Glutamatergic neuron (in vitro differentiated cells): ENCODE measurements around the gene SIX5. TPM values are rescaled to one million over a fixed set of nuclear protein-coding genes. Genes with fewer than 3 reads are reported as not detected.

ENCODE experiments used
- DNase-seq: peaks from one replicate; pipeline ENCODE4 v3.0.0; 2022
- H3K27ac Mint-ChIP-seq: one replicate; pipeline ENCODE4 v1.8.0; 2020; ENCODE audit warnings: mild to moderate bottlenecking, mixed read lengths, inconsistent platforms; ENCODE audit not compliant: unreplicated experiment
- H3K27me3 Mint-ChIP-seq: one replicate; pipeline ENCODE4 v1.8.0; 2020; ENCODE audit warnings: mild to moderate bottlenecking, moderate library complexity, mixed read lengths, inconsistent platforms; ENCODE audit not compliant: unreplicated experiment
- H3K36me3 Mint-ChIP-seq: one replicate; pipeline ENCODE4 v1.8.0; 2020; ENCODE audit warnings: mild to moderate bottlenecking, mixed read lengths, inconsistent platforms; ENCODE audit not compliant: unreplicated experiment
- H3K4me1 Mint-ChIP-seq: one replicate; pipeline ENCODE4 v1.8.0; 2020; ENCODE audit warnings: mild to moderate bottlenecking, low read depth, mixed read lengths, inconsistent platforms; ENCODE audit not compliant: unreplicated experiment
- H3K4me3 Mint-ChIP-seq: one replicate; pipeline ENCODE4 v1.8.0; 2020; ENCODE audit warnings: mild to moderate bottlenecking, mixed read lengths, inconsistent platforms; ENCODE audit not compliant: unreplicated experiment
- H3K9me3 Mint-ChIP-seq: one replicate; pipeline ENCODE4 v1.8.0; 2020; ENCODE audit warnings: mild to moderate bottlenecking, moderate library complexity, mixed read lengths, inconsistent platforms; ENCODE audit not compliant: unreplicated experiment
- total RNA-seq: library from RNA; stranded (reverse); fragmentation: NEBNext Ultra II Directional; extraction: Animal tissue kit (Norgen Biotek cat#: 25700); gene quantifications from one replicate; pipeline ENCODE4 v1.2.1, GENCODE V29; 2021; ENCODE audit not compliant: unreplicated experiment
- TF ChIP-seq, protein P1 (sequence below): fragments of 200-600 bp; sonication (generic); IDR thresholded peaks from one replicate; pipeline ENCODE4 v1.5.0; 2021; ENCODE audit not compliant: partially characterized antibody, unreplicated experiment

SIX5 gene
- total RNA-seq, 1 donor from 2014 or later: 2.0 TPM

DNA sequence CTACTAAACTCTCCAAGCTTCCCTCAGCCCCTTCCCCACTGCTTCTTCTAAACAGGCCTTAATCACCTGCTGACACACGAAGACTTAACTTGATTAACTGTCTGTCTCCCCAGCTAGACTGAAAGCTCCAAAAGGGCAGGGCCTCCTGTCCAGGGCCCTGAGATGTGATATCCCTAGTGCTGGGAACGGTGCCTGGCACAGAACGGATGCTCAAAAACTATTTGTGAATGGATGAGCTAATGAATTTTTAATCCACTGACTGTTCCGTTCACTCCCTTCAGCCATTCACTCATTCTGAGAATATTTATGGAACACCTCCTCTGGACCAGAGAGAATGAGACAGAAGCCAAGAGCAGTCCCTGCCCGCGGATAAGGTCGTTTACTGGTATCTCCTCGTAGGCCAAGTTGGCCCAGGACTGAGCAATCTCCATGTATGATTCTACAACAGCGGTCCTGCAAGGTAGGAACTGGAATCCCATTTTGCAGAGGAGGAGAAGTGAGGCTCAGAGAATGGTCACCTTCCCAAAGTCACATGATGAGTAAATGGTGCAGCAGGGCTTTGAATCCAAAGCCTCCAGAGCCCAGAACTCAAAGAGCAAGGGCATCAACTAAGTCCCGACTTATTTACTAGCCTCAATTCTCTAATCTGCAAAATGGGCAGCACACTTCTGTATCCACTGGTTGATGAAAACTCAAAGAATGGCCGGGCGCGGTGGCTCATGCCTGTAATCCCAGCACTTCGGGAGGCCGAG lies 20.2 kb upstream of the SIX5 start:
- peaks cover 12% of the 10 kb centered on the region for H3K4me1 Mint-ChIP-seq
- no peaks in the 10 kb centered on the region for H3K36me3 Mint-ChIP-seq
- H3K27me3 Mint-ChIP-seq: peaks cover 7% of the 10 kb centered on the region
- TF ChIP-seq, protein P1, sequence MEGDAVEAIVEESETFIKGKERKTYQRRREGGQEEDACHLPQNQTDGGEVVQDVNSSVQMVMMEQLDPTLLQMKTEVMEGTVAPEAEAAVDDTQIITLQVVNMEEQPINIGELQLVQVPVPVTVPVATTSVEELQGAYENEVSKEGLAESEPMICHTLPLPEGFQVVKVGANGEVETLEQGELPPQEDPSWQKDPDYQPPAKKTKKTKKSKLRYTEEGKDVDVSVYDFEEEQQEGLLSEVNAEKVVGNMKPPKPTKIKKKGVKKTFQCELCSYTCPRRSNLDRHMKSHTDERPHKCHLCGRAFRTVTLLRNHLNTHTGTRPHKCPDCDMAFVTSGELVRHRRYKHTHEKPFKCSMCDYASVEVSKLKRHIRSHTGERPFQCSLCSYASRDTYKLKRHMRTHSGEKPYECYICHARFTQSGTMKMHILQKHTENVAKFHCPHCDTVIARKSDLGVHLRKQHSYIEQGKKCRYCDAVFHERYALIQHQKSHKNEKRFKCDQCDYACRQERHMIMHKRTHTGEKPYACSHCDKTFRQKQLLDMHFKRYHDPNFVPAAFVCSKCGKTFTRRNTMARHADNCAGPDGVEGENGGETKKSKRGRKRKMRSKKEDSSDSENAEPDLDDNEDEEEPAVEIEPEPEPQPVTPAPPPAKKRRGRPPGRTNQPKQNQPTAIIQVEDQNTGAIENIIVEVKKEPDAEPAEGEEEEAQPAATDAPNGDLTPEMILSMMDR: no peak
- H3K27ac Mint-ChIP-seq: no peak overlapping the region
- H3K4me3 Mint-ChIP-seq: no peak overlapping the region
- DNase-seq: no peak
- peaks cover 11% of the 10 kb centered on the region for H3K9me3 Mint-ChIP-seq

DNA sequence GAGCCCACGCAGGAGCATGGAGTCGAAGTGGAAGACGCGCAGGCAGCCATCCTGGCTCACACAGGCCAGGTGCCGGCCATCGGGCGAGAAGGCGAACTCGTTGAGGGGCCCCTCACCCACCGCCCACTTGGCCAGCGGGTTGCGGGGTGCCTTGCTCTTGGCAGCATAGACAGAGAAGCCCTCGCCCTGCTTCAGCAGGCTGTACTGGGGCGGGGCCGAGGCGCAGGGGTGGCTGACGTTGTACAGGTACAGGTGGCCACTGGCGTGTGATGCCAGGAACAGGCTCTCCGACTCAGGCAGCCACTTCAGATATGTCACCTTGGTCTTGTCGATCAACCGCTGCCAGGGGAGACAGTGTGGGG lies 17.5 kb upstream of the SIX5 start:
- Mint-ChIP-seq H3K4me1 (peaks cover 6% of the 10 kb centered on the region), H3K36me3 (no peaks in the 10 kb centered on the region), H3K27me3 (peaks cover 3% of the 10 kb centered on the region), H3K9me3 (peaks cover 4% of the 10 kb centered on the region), H3K27ac (no peak overlapping the region), H3K4me3 (no peak overlapping the region)
- TF ChIP-seq, protein P1: no peak
- no peak for DNase-seq

DNA sequence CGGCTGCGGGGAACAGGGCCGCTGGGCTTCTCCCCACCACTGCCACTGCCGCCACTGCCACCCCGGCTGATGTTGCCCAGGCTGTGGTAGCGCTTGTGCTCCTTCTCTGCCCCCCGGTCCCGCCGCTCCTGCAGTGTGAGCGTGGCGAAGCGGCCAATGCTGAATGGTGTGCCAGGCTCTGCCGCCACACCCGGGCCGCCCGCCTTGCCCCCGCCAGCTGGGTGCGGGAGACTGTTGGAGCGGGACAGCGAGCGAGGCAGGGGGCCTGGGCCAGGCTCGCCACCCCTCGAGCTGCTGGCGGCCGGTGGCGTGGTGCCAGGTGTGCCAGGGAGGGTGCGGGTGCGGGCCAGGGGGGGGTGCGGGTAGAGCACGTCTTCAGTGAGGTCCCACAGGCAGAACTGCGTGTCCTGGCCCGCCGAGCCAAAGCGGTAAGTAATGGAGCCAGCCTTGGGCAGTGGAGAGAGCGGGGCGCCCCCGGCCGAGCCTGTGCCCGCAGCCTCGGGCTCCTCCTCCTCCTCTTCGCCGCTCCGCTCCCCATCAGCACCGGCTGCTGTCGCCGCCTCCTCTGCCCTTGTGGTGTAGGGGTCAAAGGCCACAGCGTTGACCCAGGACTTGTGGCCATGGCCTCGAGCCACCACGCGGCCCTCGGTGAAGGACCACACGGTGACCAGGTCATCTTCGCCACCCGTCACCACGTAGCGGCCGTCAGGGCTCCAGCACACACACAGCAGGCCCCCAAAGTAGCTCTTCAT lies 16.9 kb upstream of the SIX5 start:
- DNase-seq: no peak
- H3K4me1 Mint-ChIP-seq: peaks cover 7% of the 10 kb centered on the region
- no peaks in the 10 kb centered on the region for H3K36me3 Mint-ChIP-seq
- no peak overlapping the region for H3K27ac Mint-ChIP-seq
- TF ChIP-seq, protein P1: no peak
- peaks cover 3% of the 10 kb centered on the region for H3K9me3 Mint-ChIP-seq
- H3K4me3 Mint-ChIP-seq: no peak overlapping the region
- H3K27me3 Mint-ChIP-seq: peaks cover 5% of the 10 kb centered on the region

DNA sequence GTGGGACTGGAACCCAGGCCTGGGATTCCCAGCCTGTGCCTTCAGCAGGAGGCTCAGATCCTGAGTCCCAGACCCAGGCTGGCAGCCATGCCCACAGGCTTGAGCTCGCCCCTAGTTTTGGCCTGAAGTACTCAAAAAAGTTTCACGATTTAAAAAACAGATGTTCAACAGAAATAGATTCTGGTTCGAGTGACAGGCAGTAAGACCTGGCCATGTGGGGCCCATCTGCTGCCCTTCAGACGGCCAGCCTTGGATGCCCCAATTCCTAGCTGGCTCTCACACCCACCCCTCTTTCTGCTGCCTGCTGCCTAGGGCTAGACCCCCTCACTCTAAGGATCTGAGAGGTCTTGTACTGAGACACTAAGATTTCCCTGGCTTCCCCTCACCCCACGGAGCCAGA lies 16.0 kb upstream of the SIX5 start:
- no peak for DNase-seq
- H3K4me1 Mint-ChIP-seq: peaks cover 9% of the 10 kb centered on the region
- H3K27ac Mint-ChIP-seq: no peak overlapping the region
- TF ChIP-seq, protein P1: no peak
- no peak overlapping the region for H3K4me3 Mint-ChIP-seq
- H3K9me3 Mint-ChIP-seq: peaks cover 3% of the 10 kb centered on the region
- peaks cover 7% of the 10 kb centered on the region for H3K27me3 Mint-ChIP-seq
- H3K36me3 Mint-ChIP-seq: no peaks in the 10 kb centered on the region

DNA sequence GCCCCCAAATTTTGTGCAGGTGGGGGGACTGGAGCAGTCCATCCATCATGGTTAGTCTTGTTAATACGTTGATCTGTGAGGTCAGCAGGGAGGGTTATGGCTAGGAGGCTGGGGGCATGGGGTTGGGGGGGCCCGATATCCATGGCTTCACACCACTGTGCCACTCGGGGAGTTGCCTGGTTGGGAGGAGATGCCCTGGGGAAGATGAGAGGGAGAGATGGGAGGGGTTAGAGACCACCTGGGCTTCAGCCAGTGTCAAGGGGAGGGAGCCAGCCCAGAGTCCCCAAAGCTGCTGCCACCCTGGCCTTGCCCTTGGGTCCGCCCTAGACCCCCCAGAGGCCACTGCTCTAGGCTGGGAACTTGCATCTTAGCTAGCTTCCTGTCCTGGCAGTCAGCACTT lies 15.0 kb upstream of the SIX5 start:
- Mint-ChIP-seq H3K27me3 (peaks cover 7% of the 10 kb centered on the region), H3K4me3 (no peak overlapping the region), H3K4me1 (peaks cover 9% of the 10 kb centered on the region), H3K9me3 (peaks cover 3% of the 10 kb centered on the region), H3K36me3 (no peaks in the 10 kb centered on the region), H3K27ac (no peak overlapping the region)
- no peak for DNase-seq
- TF ChIP-seq, protein P1: no peak
